ENCODE results near the gene CHEK2.
"Not testable (repeated sequence)": the region's sequence is repeated elsewhere in the genome, so short reads cannot be mapped to it uniquely, and the experiment has no call there.

DNA sequence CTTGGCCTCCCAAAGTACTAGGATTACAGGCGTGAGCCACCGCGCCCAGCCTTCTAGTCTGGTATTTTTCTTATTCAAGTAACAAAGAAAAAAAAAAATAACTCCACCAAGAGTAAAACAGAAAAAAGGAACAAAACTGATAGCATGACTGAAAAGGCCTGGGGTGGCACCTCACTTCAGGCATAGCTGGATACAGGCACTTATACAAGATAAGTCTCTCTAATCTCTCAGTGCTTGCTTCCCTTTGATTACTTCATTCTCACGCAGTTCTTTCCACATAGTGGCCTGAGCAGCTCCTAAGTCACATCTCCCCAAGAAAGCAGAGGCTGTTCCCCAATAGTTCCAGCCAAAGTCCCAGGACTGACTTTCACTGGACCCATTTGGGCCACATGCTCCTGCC is 58.7 kb downstream of the CHEK2 start:
- TF ChIP-seq, protein P1, sequence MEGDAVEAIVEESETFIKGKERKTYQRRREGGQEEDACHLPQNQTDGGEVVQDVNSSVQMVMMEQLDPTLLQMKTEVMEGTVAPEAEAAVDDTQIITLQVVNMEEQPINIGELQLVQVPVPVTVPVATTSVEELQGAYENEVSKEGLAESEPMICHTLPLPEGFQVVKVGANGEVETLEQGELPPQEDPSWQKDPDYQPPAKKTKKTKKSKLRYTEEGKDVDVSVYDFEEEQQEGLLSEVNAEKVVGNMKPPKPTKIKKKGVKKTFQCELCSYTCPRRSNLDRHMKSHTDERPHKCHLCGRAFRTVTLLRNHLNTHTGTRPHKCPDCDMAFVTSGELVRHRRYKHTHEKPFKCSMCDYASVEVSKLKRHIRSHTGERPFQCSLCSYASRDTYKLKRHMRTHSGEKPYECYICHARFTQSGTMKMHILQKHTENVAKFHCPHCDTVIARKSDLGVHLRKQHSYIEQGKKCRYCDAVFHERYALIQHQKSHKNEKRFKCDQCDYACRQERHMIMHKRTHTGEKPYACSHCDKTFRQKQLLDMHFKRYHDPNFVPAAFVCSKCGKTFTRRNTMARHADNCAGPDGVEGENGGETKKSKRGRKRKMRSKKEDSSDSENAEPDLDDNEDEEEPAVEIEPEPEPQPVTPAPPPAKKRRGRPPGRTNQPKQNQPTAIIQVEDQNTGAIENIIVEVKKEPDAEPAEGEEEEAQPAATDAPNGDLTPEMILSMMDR (IDR thresholded peaks at IDR 0.05) = not testable (repeated sequence)
- TF ChIP-seq POLR2A (IDR thresholded peaks at IDR 0.05); POLR2AphosphoS5 (IDR thresholded peaks at IDR 0.05; ENCODE audit: insufficient read depth in 1 of 2, low read depth in 1 of 2): not testable (repeated sequence)

Data from vagina (tissue), 2 donors.